ENCODE measurements around the gene ELMO1.

The ELMO1 gene

DNA sequence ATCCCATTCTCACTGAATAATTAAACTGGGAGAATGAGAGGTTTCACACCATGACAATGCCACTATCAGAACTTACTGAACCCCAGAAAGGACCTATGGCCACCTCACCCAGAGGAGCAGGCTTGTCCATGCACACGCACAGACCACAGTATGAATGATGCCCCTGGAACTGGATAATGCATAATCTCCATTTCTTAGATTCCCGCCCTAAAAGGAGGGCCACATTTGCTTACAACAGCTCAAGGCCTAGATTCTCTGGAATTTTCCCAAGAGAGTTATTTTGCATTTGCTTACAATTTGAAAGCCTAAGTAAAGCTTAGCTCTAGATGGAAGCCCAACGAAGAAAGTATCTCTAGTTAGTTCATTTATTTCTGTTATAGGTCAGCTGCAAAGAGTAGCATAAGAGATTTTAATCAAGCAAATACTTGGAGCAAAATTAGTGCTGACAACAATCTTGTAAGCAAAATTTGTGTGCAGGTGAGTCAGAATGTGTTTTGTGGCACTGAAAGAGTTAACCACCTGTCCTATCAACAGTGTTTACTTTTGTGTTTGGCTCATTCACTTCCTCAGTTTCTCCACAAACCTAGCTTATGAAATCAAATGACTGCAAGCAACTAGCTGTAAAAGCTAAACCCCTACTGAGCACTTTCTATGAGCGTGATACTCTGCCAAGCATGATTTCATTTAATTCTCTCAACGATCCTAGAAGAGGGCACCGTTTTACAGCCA, 32.1 kb downstream of the ELMO1 start:
- no peak for DNase-seq (ENCODE audit: low read depth)
- TF ChIP-seq, protein P1, sequence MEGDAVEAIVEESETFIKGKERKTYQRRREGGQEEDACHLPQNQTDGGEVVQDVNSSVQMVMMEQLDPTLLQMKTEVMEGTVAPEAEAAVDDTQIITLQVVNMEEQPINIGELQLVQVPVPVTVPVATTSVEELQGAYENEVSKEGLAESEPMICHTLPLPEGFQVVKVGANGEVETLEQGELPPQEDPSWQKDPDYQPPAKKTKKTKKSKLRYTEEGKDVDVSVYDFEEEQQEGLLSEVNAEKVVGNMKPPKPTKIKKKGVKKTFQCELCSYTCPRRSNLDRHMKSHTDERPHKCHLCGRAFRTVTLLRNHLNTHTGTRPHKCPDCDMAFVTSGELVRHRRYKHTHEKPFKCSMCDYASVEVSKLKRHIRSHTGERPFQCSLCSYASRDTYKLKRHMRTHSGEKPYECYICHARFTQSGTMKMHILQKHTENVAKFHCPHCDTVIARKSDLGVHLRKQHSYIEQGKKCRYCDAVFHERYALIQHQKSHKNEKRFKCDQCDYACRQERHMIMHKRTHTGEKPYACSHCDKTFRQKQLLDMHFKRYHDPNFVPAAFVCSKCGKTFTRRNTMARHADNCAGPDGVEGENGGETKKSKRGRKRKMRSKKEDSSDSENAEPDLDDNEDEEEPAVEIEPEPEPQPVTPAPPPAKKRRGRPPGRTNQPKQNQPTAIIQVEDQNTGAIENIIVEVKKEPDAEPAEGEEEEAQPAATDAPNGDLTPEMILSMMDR (IDR thresholded peaks at IDR 0.05; ENCODE audit: low read depth, low read length, missing control alignments): no peak
- no peak overlapping the region for H3K4me3 ChIP-seq (ENCODE audit: low read depth, low read length)
- in situ Hi-C loops (cut with HindIII; ENCODE audit: low sequenced_read_pairs): no loop called here

DNA sequence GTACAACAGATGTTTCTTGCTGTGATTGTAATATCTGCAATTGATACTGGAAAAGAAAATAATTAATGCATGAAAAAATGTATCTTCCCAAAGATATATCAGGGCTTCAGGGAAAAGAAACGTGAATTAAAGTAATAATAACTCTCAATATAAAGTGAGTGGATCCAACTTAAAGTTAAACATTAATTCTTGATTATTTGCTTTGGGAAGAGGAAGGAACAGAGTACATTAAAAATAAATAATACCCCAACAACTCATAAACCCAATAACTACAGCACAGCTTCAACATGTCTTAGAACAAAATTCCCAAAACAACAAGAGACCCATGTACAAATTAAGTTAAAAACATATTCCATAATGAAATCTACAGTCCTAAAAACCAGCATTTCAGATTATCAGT, 33.0 kb downstream of the ELMO1 start:
- no peak overlapping the region for H3K4me3 ChIP-seq (ENCODE audit: low read depth, low read length)
- TF ChIP-seq, protein P1 (IDR thresholded peaks at IDR 0.05; ENCODE audit: low read depth, low read length, missing control alignments): no peak
- in situ Hi-C loops (cut with HindIII; ENCODE audit: low sequenced_read_pairs): no loop called here
- DNase-seq (ENCODE audit: low read depth): no peak

DNA sequence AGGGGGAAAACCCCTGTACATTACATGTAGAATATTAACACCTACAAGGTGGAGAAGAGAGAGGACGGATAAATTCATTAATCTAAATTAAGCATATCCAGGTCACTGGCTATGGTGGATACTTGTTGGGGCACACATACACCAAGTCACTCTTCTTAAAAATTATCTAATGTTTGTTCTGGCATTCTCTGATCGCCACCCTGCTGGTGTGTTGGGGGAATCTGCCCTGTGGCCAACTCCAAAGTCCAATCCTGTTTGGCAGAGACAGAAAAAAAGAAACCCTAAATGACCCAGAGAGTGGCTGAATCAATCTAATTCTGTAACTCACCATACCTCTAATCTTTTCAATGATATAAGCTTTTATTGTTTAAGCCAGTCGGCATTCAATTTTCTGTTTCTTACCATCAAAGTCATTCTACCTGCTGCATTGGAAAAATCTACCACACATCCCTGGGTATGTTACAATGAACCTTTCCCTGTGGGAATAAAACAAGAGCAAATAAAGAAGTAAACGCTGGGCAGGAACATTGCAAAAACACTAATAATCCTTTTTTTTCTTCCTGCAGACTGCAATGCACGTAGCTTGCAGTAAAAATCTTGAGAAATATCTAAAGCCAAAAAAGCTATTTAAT, 34.2 kb downstream of the ELMO1 start:
- TF ChIP-seq, protein P1 (IDR thresholded peaks at IDR 0.05; ENCODE audit: low read depth, low read length, missing control alignments): no peak
- no peak overlapping the region for H3K4me3 ChIP-seq (ENCODE audit: low read depth, low read length)
- no peak for DNase-seq (ENCODE audit: low read depth)
- in situ Hi-C loops (cut with HindIII; ENCODE audit: low sequenced_read_pairs): no loop called here

DNA sequence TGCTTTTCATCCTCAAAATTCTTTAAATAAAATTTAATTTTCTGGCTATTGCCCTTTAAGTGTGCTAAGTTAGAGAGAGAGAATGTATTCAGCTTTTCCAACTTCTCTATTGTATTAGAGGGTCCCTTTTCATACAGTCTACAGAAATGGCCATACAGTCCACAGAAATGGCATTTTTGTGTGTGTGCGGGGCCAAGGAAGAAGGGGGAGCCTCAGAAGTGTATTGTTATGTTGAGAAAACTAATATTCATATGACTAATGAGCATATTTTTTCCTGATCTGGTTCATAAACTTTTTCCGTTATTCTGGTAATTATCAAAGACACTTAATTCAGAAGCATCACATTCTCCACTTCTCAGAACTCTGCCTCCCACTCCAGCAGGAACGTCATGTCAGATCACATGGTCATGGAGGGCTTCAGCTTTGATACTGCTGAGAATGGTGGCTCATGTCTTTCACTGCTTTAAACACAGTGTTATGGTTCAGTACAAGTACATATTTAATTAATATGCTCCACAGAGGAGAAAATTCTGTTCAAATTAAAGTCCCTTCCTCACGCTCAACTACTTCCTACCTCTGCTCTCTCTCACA, 37.1 kb downstream of the ELMO1 start:
- no peak for DNase-seq (ENCODE audit: low read depth)
- in situ Hi-C loops (cut with HindIII; ENCODE audit: low sequenced_read_pairs): no loop called here
- TF ChIP-seq, protein P1 (IDR thresholded peaks at IDR 0.05; ENCODE audit: low read depth, low read length, missing control alignments): no peak
- H3K4me3 ChIP-seq (ENCODE audit: low read depth, low read length): no peak overlapping the region

DNA sequence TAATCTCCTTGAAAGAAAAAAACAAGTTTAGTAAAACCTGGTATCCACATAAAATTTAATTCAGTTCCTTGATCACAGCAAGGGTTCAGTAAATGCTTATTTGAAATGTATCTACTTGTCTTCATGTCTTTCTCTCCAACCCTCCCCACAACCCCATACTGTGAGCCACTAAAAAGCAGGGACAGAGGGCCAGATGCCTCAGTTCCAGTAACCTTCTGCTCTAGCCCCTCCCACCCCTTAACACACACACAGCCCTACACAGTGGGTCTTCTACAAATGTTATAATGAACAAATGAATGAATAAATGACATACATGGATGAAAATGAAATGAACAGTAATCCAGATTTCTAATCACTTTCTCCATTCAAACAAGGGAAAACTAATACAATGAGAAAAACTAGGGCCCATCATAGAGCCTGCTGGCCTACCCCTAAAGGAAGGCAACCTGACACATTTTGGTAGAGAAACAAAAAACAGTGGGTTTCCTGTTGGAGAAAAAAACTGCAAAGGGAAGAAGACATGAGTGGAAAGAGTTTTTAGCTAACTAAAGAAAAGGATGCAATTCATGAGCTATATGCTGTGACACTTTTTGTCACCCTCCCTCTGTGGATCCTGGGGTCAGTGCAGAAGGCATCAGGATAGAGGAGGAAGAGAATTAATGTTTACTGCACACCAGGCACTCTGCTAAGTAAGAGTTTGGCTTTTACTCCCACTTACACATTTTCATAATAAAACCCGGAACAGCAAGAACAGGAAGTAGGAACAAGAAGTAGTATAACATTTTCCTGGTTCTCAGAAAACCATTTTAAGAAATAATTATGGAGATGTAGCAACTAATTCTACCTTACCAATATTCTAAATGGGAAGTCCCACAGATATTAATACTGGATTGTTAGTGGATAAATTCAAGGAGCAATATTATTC, 38.1 kb downstream of the ELMO1 start:
- DNase-seq (ENCODE audit: low read depth): no peak
- TF ChIP-seq, protein P1 (IDR thresholded peaks at IDR 0.05; ENCODE audit: low read depth, low read length, missing control alignments): no peak
- H3K4me3 ChIP-seq (ENCODE audit: low read depth, low read length): no peak overlapping the region
- in situ Hi-C loops (cut with HindIII; ENCODE audit: low sequenced_read_pairs): no loop called here

DNA sequence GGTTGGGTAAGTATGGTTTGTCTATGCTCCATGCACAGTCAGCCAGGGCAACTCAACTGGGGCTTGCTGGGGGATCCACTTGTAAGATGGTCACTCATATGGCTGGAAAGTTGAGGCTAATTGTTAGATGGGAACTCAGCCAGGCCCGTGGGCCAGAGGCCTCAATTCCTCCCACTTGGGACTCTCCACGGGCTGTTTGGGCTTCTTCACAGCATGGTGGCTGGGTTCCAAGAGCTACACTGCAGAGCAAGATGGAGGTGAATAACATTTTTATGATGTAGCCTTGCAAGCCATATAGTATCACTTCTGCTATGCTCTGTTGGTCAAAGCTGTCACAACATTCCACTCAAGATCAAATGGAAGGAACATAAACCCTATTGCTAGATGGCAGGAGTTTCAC, 39.2 kb downstream of the ELMO1 start:
- no peak for DNase-seq (ENCODE audit: low read depth)
- in situ Hi-C loops (cut with HindIII; ENCODE audit: low sequenced_read_pairs): no loop called here
- no peak overlapping the region for H3K4me3 ChIP-seq (ENCODE audit: low read depth, low read length)

More for the DNA sequence above, 39.2 kb downstream of the ELMO1 start:
- TF ChIP-seq, protein P1 (IDR thresholded peaks at IDR 0.05; ENCODE audit: low read depth, low read length, missing control alignments): no peak

Measured in astrocyte of the cerebellum (primary cell).